Calu3 (cell line): ENCODE data around the gene PAX5. TPM values are rescaled to one million over a fixed set of nuclear protein-coding genes. Genes with fewer than 3 reads are reported as not detected.

Experiments
- BruUV-seq: library from RNA; stranded (reverse); fragments of 400-500 nt; replicated peaks from 2 replicates; lab custom pipeline; 2021; lab: Mats Ljungman, UMichigan
- CTCF ChIA-PET: fragments of 300-600 bp; sonication (Branson Sonifier 250); formaldehyde crosslinking; loops from one replicate; lab custom pipeline; 2022; ENCODE audit warnings: antibody characterized with exemption; lab: Charles Lee
- DNase-seq: peaks from one replicate; pipeline ENCODE4 v3.0.0; 2022
- H3K27ac Mint-ChIP-seq: one replicate; pipeline ENCODE4 v1.8.0; 2022; ENCODE audit warnings: mixed read lengths; ENCODE audit not compliant: unreplicated experiment
- H3K27me3 Mint-ChIP-seq: one replicate; pipeline ENCODE4 v1.8.0; 2022; ENCODE audit warnings: mixed read lengths; ENCODE audit not compliant: unreplicated experiment
- H3K36me3 Mint-ChIP-seq: one replicate; pipeline ENCODE4 v1.8.0; 2022; ENCODE audit warnings: mild to moderate bottlenecking, moderate library complexity, mixed read lengths; ENCODE audit not compliant: insufficient read depth, unreplicated experiment
- H3K4me1 Mint-ChIP-seq: one replicate; pipeline ENCODE4 v1.8.0; 2022; ENCODE audit warnings: mild to moderate bottlenecking, low read depth, mixed read lengths; ENCODE audit not compliant: unreplicated experiment
- H3K4me3 Mint-ChIP-seq: one replicate; pipeline ENCODE4 v1.8.0; 2022; ENCODE audit warnings: mild to moderate bottlenecking, low read depth, moderate library complexity, mixed read lengths; ENCODE audit not compliant: unreplicated experiment
- H3K9me3 Mint-ChIP-seq: one replicate; pipeline ENCODE4 v1.8.0; 2022; ENCODE audit warnings: low read depth, mixed read lengths; ENCODE audit not compliant: unreplicated experiment
- intact Hi-C: fragments of 100-400 bp; cut with micrococcal nuclease; formaldehyde crosslinking; loops from one replicate; pipeline ENCODE4 v1.10.0; 2022; ENCODE audit not compliant: unreplicated experiment
- microRNA-seq: library from miRNA; unstranded; fragments of <30 nt; microRNA quantifications from one replicate; pipeline ENCODE4 v1.2.0, GENCODE V29; 2022
- total RNA-seq: library from RNA; stranded (reverse); gene quantifications from 2 replicates; pipeline ENCODE4 v1.2.3, GENCODE V29; 2022
- TF ChIP-seq, protein P1 (sequence below): fragments of 200-600 bp; IDR thresholded peaks from one replicate; pipeline ENCODE4 v1.8.0; 2022; ENCODE audit warnings: antibody characterized with exemption; ENCODE audit not compliant: unreplicated experiment

PAX5 gene
- total RNA-seq, 1 experiment from 2014 or later = not detected

DNA sequence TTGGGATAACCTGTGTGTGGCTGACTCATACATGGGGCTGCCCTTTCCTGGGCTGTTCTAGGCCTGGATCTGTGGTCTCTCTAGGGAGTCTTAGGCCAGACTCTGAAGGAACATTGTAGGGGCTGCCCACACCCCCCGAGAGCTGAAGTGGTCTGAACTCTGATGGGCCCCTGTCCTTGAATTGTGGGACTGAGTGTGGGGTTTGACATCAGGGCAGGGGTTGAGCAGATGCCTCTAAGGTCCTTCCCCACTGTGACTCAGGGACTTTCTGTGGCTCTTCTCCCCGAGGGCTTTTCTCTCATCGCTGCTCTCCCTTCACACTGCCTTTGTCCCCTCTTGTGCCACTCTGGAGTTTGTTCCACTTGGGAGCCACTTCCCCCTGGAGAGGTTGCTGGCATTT is 246.4 kb downstream of the PAX5 start:
- Mint-ChIP-seq H3K9me3 (no peaks in the 10 kb centered on the region), H3K36me3 (no peaks in the 10 kb centered on the region), H3K27ac (no peak overlapping the region), H3K27me3 (peaks cover 43% of the 10 kb centered on the region), H3K4me1 (peaks cover under 1% of the 10 kb centered on the region), H3K4me3 (no peak overlapping the region)
- no peak for DNase-seq
- intact Hi-C loops = no loop called here
- no TSS peak for BruUV-seq
- CTCF ChIA-PET = no interaction called here
- TF ChIP-seq, protein P1, sequence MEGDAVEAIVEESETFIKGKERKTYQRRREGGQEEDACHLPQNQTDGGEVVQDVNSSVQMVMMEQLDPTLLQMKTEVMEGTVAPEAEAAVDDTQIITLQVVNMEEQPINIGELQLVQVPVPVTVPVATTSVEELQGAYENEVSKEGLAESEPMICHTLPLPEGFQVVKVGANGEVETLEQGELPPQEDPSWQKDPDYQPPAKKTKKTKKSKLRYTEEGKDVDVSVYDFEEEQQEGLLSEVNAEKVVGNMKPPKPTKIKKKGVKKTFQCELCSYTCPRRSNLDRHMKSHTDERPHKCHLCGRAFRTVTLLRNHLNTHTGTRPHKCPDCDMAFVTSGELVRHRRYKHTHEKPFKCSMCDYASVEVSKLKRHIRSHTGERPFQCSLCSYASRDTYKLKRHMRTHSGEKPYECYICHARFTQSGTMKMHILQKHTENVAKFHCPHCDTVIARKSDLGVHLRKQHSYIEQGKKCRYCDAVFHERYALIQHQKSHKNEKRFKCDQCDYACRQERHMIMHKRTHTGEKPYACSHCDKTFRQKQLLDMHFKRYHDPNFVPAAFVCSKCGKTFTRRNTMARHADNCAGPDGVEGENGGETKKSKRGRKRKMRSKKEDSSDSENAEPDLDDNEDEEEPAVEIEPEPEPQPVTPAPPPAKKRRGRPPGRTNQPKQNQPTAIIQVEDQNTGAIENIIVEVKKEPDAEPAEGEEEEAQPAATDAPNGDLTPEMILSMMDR = no peak

Small RNA genes lying within 50 kb of the gene (microRNA-seq; reads per million reads assigned to microRNA genes)
- not detected for gene MIR4475
- not detected for gene MIR4476
- gene MIR4540 = not detected

Other genes with a start within 250 kb of the PAX5 start
- gene ZCCHC7, start 86.3 kb upstream of the PAX5 start, total RNA-seq = 6.5 and 6.7 TPM in 2 replicates